GM18508 (cell line): ENCODE data around the gene TKTL1.

Experiments used
- ATAC-seq: cut with Tn5 transposase; IDR thresholded peaks from one replicate; pipeline ENCODE4 v1.9.1; 2021; ENCODE audit warnings: moderate number of reproducible peaks; ENCODE audit not compliant: insufficient read depth, unreplicated experiment

TKTL1 gene

GRCh38 chrX:154358829-154359228, 63.2 kb downstream of the TKTL1 start:
- no peak for ATAC-seq

- no peak for ATAC-seq
These were observed 64.0 kb downstream of the TKTL1 start for GRCh38 chrX:154359362-154360154.

- no peak for ATAC-seq
These were observed 64.6 kb downstream of the TKTL1 start for GRCh38 chrX:154360155-154360713.

GRCh38 chrX:154362085-154362742, 66.6 kb downstream of the TKTL1 start:
- ATAC-seq: no peak

- ATAC-seq: no peak
These were observed 68.3 kb downstream of the TKTL1 start for GRCh38 chrX:154363706-154364439.

- ATAC-seq: no peak
These were observed 69.5 kb downstream of the TKTL1 start for GRCh38 chrX:154365052-154365600.

GRCh38 chrX:154365997-154366665, 70.5 kb downstream of the TKTL1 start:
- ATAC-seq: no peak

GRCh38 chrX:154366666-154367055, 71.1 kb downstream of the TKTL1 start:
- ATAC-seq: no peak

- no peak for ATAC-seq
These were observed 72.1 kb downstream of the TKTL1 start for GRCh38 chrX:154367474-154368308.

- no peak for ATAC-seq
These were observed 73.2 kb downstream of the TKTL1 start for GRCh38 chrX:154368630-154369448.

GRCh38 chrX:154369449-154370299, 74.1 kb downstream of the TKTL1 start:
- no peak for ATAC-seq

GRCh38 chrX:154370300-154371016, 74.9 kb downstream of the TKTL1 start:
- ATAC-seq: no peak

- no peak for ATAC-seq
These were observed 75.6 kb downstream of the TKTL1 start for GRCh38 chrX:154371017-154371788.

- no peak for ATAC-seq
These were observed 76.2 kb downstream of the TKTL1 start for GRCh38 chrX:154371789-154372300.

GRCh38 chrX:154372612-154373022, 77.0 kb downstream of the TKTL1 start:
- no peak for ATAC-seq
